CD4-positive, alpha-beta T cell treated with Interleukin-1 beta for 1 hour (primary cell): ENCODE measurements around the gene ZNF774.
"Not testable (repeated sequence)": the region's sequence is repeated elsewhere in the genome, so short reads cannot be mapped to it uniquely, and the experiment has no call there.

ENCODE experiments used
- DNase-seq, 2 donors: peaks; one replicate each; pipeline ENCODE4 v3.0.0-alpha.2; 2020 to 2022

The ZNF774 gene

GRCh38 chr15:90393040-90393439 lies 41.0 kb downstream of the ZNF774 start:
- no peak for DNase-seq

- DNase-seq: no peak
These were observed 42.0 kb downstream of the ZNF774 start for GRCh38 chr15:90394074-90394473.

GRCh38 chr15:90394748-90395442 lies 42.8 kb downstream of the ZNF774 start:
- no peak for DNase-seq

GRCh38 chr15:90396321-90396720 lies 44.2 kb downstream of the ZNF774 start:
- DNase-seq: no peak

DNA sequence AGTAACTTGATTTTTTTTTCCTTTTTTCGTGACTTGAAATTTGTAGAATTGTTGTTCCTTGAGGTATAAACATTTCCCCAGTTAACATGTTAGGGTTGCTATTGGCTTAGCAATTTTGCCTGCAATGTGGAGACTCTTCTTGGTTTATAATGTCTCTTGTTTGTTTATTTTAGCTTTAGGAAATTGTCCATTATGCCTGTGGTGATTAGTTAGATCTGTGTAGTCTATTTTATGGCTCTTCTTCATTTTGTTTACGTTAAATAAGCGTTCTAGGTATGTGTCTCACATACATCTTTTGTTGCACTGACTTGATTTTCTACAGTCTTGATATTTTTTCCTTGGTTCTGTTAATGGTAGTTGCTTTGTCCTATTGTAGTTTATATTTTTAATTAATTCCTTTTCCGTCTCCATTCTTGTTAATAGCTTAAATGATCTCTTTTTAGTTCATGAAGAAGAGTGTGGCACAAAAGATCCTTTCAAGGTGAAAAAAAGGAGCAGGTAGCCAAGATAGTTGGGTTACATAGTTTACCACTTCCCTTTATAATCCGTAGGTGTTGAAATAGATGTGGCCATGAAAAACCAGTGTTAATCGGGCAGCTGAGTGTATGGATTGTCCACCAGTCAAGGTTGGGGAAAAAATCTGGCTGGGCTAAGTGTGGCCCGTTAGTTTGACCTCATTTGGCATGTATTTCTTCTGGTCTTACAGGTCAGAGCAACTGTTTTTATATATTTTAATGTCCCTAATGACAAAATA lies 48.1 kb downstream of the ZNF774 start:
- peak in 1 of 2 donors; percentile 48 for DNase-seq

- peak; percentile 87 to 90 for DNase-seq
These were observed 48.8 kb downstream of the ZNF774 start for GRCh38 chr15:90400759-90401314.

- DNase-seq: no peak
These were observed 49.4 kb downstream of the ZNF774 start for GRCh38 chr15:90401495-90401894.

DNA sequence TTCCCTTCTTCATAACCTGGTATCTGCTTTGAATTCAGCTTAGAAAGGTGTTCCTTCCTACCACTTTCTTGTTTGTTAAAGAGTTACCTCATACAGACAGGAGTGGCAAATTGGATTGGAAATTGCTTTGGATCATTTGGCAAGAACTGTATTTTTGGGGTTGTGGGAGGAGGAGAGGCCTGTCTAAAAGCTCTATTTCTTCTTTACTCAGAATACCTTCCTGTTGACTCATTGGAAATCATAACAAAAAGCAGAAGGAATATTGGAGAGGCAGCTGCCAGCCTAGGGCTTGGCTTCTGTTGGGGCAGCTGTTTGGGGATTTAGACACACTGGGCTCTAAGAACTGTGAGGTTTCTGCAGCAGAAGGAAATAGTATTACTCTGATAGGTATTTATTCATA lies 50.1 kb downstream of the ZNF774 start:
- peak in 1 of 2 donors; percentile 36 for DNase-seq

DNA sequence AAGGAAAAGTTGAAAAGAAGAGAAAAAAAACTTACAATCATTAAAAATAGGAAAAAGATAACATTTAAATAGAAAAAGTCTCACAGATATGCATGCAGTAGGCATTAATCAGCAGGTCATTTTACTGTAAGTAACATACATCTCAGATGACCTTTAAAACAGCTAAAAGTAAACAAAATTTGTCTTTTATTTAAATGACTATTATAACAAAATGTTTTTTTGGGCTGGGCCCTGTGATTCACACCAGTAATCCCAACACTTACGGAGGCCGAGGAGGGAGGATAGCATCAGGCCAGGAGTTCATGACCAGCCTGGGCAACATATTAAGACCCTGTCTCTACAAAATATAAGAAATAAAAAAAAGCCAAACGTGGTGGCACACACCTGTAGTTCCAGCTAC lies 50.7 kb downstream of the ZNF774 start:
- DNase-seq: no peak

DNA sequence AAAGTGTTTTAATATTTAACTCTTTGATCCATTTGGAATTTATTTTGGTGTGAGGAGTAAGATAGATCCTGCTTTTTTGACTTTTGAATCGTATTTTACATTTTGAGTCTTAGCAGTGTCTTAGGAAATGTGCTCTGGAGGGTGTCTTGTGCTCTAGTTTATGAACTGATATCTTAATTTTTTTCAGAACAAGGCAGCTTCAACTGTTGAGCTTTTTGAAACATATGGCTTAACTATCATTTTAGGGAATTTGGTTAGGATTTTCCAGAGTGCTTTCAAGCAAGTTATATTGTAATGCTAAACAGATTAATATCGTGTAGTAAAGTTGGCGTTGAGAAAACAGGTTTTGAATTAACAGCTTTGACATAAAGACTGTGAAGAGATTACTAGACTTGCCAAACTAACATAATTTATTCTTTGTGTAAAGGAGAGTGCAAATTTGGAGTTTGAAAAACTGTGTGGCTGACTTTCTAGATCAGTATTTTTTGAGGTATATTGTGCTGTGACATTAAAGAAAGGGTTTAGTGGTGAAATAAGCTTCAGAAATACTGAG lies 53.0 kb downstream of the ZNF774 start:
- no peak for DNase-seq

DNA sequence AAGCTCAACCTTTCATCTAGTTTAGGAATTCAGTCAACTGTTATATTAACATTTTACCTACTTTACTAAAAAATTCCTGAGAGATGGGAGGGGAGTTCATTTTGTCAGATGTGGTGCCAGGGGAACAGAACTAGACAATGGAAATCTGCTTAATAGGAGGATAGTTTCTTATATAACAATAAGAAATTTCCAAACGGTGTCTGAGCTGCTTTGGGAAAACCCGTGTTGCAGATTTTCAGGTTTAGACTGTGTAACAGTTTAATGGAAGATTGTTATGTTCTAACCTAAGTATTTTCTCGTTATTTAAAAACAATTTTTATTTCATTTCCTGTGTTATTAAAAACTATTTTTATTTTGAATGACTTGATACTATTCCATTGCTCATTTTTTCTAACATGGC lies 55.3 kb downstream of the ZNF774 start:
- DNase-seq: no peak

DNA sequence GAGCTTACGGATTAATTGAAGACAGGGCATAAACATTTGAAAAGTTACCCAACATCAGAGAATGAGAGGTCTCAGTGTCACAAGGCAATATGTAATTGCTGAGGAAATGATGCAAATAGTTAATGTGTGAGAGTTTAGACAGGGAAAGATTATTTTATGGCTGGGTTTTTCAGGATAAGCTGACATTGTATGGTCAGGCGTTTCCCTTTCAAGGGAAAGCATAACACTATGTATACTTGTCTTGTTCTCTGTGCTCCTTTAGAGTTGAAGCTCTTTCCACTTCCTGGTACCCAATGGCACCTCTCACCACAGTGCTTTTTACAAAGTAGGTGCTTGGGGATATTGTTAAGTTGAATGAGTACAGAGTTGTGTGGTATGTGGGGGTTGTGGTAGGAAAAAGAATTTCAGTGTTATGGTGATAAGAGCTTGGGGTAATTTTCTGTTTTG lies 55.8 kb downstream of the ZNF774 start:
- DNase-seq: peak; percentile 32 to 64

DNA sequence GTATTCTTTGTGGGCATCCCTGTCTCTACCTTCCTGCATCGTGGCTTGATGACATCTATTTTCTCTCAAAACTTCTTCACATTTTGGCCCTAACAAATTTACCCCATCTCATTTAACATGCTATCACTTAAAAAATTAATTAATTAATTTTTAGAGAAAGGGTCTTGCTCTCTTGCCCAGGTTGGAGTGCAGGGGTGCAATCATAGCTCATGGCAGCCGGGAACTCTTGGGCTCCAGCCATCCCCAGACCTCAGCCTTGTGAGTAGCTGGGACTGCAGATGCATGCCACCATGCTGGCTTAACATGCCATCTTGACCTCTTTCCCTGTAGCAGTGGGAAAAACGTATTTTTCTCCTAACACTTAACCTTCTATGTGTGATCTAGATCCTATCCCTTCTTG lies 56.6 kb downstream of the ZNF774 start:
- DNase-seq: no peak

DNA sequence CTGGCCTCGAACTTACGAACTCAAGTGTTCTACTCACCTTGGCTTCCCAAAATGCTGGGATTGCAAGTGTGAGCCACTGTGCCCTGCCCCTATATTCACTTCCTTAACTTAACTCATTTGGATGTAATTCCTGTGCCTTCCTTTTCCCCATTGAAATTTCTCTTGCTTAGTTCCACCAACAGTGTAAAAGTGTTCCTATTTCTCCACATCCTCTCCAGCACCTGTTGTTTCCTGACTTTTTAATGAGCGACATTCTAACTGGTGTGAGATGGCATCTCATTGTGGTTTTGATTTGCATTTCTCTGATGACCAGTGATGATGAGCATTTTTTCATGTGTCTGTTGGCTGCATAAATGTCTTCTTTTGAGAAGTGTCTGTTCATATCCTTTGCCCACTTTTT lies 57.5 kb downstream of the ZNF774 start:
- DNase-seq: not testable (repeated sequence)

GRCh38 chr15:90410316-90410715 lies 58.2 kb downstream of the ZNF774 start:
- DNase-seq: not testable (repeated sequence)

GRCh38 chr15:90411176-90411575 lies 59.1 kb downstream of the ZNF774 start:
- no peak for DNase-seq
